NAMALWA (cell line): Measurements from ENCODE around the gene STRIP1.
"Not testable (repeated sequence)": the region's sequence is repeated elsewhere in the genome, so short reads cannot be mapped to it uniquely, and the experiment has no call there.

Experiments
- DNase-seq: peaks from one replicate; pipeline ENCODE4 v3.0.0-alpha.2; 2015; ENCODE audit warnings: low spot score

The STRIP1 gene

GRCh38 chr1:110070671-110071242, 36.3 kb downstream of the STRIP1 start, which contains the start of gene ALX3:
Gene ALX3 (minus strand): TSS chr1:110070672. CDS start chr1:110070612, 60 bp downstream.
- DNase-seq, result no peak

DNA sequence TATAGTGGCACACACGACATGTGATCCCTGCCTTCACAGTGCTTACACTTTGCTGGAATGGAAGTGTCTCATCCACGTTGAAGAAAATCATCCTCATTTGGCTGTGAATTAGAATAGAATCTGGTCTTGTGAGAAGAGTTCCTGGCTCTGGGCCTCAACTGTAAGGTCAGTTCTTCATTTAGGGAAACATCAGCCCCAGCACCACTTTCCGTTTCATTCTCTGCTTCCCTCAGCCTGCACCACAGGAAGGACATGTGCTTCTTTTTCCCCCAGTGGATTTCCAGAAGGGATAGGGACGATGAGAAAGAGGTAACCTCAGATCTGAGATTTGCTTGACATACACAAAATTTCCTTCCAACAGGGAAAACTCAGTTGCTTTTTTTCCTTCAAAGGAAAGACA, 39.7 kb downstream of the STRIP1 start:
- no peak for DNase-seq

DNA sequence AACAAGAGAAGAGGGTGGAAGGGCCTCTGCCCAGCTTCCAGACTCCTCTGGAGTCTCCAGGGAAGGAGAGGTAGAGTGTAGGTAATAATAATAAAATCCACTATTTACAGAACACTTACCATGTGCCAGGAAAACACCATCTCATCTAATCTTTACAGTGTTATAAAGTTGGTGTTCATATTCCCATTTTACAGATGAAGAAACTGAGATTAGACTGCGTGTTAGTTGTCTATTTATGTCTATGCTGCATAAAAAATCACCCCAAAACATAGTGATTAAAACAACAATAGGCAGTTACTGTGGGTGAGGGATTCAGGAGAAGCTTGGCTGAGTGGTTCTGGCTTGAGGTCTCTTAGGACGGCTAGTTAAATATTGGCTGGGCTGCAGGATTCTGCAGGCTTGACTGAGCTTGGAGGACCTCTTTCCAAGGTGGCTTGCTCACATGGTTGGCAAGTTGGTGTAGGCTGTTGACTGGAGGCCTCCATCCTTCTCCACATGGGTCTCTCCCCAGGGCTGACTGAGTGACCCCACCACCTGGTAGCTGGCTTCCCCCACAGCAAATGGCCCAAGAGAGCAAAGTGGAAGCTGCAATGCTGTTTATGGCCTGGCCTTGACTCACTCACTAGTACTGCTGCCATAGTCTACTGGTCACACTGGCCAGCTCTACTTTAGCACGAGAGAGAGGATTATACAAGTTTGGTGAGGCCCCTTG, 42.5 kb downstream of the STRIP1 start:
- DNase-seq, result no peak

- DNase-seq, result not testable (repeated sequence)
Observed at GRCh38 chr1:110079995-110080394, 45.6 kb downstream of the STRIP1 start.

- DNase-seq, result no peak
Observed at GRCh38 chr1:110081061-110081460, 46.6 kb downstream of the STRIP1 start.

GRCh38 chr1:110082477-110082876, 48.1 kb downstream of the STRIP1 start:
- no peak for DNase-seq

GRCh38 chr1:110083061-110083865, 48.8 kb downstream of the STRIP1 start:
- DNase-seq, result no peak

- no peak for DNase-seq
Observed at GRCh38 chr1:110083866-110084226, 49.4 kb downstream of the STRIP1 start.

GRCh38 chr1:110084227-110085078, 50.0 kb downstream of the STRIP1 start:
- no peak for DNase-seq

GRCh38 chr1:110085671-110086070, 51.2 kb downstream of the STRIP1 start:
- no peak for DNase-seq

DNA sequence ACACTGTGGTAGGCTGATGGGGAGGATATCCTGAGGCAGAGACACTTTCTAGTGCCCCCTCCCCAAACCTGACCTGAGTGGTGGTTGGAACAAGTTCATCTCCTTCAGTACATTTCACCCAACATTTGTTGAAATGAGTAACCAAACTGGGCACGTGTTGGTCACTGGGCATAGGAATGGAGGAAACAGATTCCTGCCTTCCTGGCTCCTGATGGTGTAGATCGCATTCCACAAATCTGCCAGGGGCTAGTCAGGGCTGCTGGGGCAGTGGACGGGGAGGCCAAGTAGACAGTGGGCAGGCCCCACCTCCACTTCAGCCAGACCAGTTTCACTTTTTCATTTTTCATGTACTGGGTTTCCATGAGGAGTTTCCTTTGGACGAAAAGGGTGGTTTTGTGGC, 52.5 kb downstream of the STRIP1 start:
- no peak for DNase-seq

DNA sequence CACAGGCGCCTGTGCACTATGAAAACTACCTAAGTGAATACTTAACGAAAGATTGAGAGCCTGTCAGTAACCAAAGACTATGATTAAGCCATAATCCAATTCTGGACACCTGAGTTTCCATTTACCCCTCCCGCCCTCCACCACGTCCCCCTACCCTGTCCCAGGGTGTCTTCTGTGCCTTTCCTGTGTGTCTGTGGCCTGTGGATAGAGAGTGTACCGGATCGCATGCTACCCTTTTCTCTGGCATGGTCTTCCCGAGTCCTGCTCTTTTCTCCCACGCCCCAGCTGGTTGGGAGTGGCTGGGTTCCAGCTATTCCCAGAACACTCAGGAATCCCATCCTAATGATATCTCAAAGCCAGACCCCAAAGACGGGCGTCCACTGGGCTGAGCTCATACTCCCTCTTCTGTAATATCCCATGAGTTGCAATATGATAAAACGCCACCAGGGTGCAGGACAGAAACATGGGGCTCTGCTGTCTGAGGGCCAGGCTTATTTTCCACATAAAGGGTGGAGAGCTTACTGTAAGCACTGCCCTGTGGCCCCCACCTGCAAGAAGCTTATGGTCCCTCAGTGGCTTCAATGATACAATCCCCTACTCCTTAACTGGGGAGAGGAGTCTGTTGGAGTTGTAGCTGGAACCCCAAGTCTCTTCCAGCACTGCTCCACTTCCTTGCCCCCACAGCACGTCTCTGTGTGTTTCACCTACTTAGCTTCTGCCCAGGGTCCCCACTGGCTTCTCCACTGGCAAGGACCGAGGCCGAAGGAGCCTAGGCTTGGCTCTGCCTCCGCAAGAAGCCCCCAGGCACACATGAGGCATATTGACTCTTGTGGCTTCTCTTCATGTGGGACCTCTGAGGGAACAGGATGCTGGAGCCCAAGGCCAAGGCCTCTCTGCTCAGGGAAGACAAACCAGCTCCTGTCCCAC, 53.7 kb downstream of the STRIP1 start:
- DNase-seq, result peak; percentile 82

GRCh38 chr1:110088739-110089316, 54.4 kb downstream of the STRIP1 start:
- DNase-seq, result no peak

GRCh38 chr1:110089561-110090275, 55.3 kb downstream of the STRIP1 start:
- DNase-seq, result no peak

GRCh38 chr1:110091381-110091780, 57.0 kb downstream of the STRIP1 start:
- no peak for DNase-seq

DNA sequence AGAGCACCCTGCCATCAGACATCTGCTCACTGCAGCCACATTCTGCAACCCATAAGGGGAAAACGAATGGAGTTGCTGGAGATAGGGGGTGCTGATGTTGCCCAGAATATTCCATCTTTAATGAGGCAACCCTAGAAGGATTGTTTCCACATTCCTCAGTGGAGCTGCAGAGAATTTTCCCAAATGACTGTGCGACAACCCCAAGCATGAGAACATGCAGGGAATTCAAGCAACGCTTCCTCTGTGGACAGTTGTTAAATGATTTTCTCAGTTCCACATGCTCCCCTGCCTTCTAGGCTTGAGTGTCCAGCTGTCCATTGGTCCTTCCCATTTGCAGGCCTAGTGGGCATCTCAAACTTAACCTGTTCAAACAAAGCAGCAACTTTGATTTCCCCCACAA, 57.4 kb downstream of the STRIP1 start:
- DNase-seq, result no peak

- no peak for DNase-seq
Observed at GRCh38 chr1:110092991-110093390, 58.6 kb downstream of the STRIP1 start.

DNA sequence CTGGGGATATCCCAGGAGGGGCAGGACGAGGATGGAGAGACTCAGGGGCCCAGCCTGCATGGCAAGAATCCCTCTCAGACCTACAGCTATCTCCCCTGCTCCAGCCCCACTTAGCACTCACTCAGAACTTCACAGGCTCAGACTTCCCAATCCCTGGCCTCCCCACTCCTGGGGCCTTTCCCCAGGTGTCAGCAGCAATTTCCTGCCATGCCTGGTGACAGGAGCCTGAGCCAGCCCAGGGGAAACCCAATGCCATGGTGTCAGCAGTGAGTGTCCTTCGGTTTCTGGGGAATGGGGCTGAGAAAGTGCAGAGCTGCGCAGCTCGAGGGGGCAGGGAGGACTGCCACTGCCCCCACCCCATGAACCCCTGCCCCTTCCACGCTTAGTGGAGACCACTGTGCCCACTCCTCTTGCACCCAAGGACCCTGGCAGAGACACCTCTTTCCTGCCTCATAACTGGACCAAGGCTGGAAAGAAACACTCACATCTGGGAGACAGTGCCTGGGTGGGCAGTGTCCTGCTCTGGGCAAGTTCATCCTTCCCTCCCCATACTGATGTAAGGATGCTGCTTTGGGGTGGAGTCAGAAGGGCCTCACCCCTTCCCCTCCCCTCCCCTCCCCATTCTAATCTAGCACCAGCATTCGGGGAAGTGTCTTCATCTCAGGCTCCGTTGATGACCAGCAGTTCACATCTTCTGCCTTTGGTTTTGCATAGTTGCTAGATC, 60.7 kb downstream of the STRIP1 start:
- DNase-seq, result no peak

DNA sequence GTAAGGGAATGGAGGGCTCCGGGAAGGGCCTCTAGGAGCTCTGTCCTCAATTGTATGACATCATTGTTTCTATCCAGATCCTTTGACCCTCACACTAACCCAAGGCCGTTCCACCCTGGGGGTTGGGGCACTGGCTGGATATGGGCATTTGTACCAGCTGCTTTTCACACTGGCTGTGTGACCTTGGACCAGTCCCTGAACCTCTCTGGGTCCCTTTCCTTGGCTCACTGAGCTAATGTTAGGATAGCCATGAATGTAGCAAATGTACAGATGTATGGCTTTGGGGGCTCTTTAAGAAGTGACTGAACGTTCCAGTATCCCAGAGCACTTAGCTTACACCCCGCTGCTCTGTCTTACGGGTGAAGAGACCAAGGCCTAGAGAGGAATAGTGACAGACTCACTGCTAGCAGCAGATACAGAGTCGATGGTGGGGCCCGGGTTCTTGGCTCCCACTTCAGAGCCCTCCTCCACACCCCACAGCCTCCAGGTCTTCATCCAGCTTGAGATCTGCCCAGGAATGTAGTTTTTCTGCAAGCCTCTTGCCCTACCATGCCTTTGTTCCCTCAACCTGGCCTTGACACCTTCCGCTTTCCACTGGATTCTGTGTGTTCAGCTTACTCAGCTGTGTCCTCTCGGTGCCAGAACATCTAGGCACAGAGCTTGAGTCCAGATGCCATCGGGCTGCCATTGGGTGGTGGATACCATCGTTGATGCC, 63.2 kb downstream of the STRIP1 start:
- DNase-seq, result no peak
